Hepatocyte (in vitro differentiated cells): Measurements from ENCODE around the gene ABCB8. TPM values are rescaled to one million over a fixed set of nuclear protein-coding genes. Genes with fewer than 3 reads are reported as not detected.

Experiments
- DNase-seq: peaks from one replicate; pipeline ENCODE4 v3.0.0-alpha.2; 2016; ENCODE audit warnings: low spot score
- H2AFZ ChIP-seq: fragments of 200-600 bp; sonication (generic); 2 replicates; pipeline ENCODE4 v1.6.0; 2016; ENCODE audit warnings: antibody characterized with exemption, mild to moderate bottlenecking
- H3K27ac ChIP-seq: fragments of 200-600 bp; sonication (generic); 2 replicates; pipeline ENCODE4 v1.5.1; 2016; ENCODE audit warnings: mild to moderate bottlenecking
- H3K27me3 ChIP-seq: fragments of 200-600 bp; sonication (generic); 2 replicates; pipeline ENCODE4 v1.6.1; 2016
- H3K36me3 ChIP-seq: fragments of 200-600 bp; sonication (generic); replicated peaks from 2 replicates; pipeline ENCODE4 v1.5.1; 2016; ENCODE audit warnings: low read depth; ENCODE audit not compliant: insufficient read depth
- H3K4me1 ChIP-seq: fragments of 200-600 bp; sonication (generic); 2 replicates; pipeline ENCODE4 v1.5.1; 2016; ENCODE audit warnings: mild to moderate bottlenecking, moderate library complexity; ENCODE audit not compliant: insufficient read depth
- H3K4me2 ChIP-seq: fragments of 200-600 bp; sonication (generic); 2 replicates; pipeline ENCODE4 v1.6.0; 2016
- H3K4me3 ChIP-seq: fragments of 200-600 bp; sonication (generic); 2 replicates; pipeline ENCODE4 v1.5.1; 2016; ENCODE audit warnings: mild to moderate bottlenecking
- H3K79me2 ChIP-seq: fragments of 200-600 bp; sonication (generic); 2 replicates; pipeline ENCODE4 v1.6.0; 2017; ENCODE audit warnings: mild to moderate bottlenecking
- H3K9me2 ChIP-seq: fragments of 200-600 bp; sonication (generic); replicated peaks from 2 replicates; pipeline ENCODE4 v1.6.0; 2017; ENCODE audit warnings: mild to moderate bottlenecking; ENCODE audit not compliant: insufficient read depth
- H3K9me3 ChIP-seq: fragments of 200-600 bp; sonication (generic); 2 replicates; pipeline ENCODE4 v1.5.1; 2016; ENCODE audit warnings: low read depth, mild to moderate bottlenecking
- H4K20me1 ChIP-seq: fragments of 200-600 bp; sonication (generic); 2 replicates; pipeline ENCODE4 v1.6.0; 2016; ENCODE audit warnings: mild to moderate bottlenecking; ENCODE audit not compliant: insufficient read depth, poor library complexity, severe bottlenecking
- CTCF ChIP-seq: fragments of 200-600 bp; sonication (generic); IDR thresholded peaks from 2 replicates; pipeline ENCODE4 v1.5.1; 2016; ENCODE audit warnings: antibody characterized with exemption, mild to moderate bottlenecking; ENCODE audit not compliant: poor library complexity
- EZH2 ChIP-seq: fragments of 200-600 bp; sonication (generic); IDR thresholded peaks from 2 replicates; pipeline ENCODE4 v1.6.1; 2016; ENCODE audit warnings: antibody characterized with exemption, mild to moderate bottlenecking, borderline replicate concordance
- EZH2phosphoT487 ChIP-seq: fragments of 200-600 bp; sonication (generic); IDR thresholded peaks from one replicate; pipeline ENCODE4 v1.6.1; 2018; ENCODE audit warnings: antibody characterized with exemption, mild to moderate bottlenecking, low read depth, moderate library complexity; ENCODE audit not compliant: unreplicated experiment, severe bottlenecking
- whole genome bisulfite sequencing: methylation state at CpG from one replicate; pipeline ENCODE4 v1.1.6; 2016; ENCODE audit warnings: low lambda C conversion rate; ENCODE audit errors: missing lambda C conversion rate; 5-methylcytosine and 5-hydroxymethylcytosine counted together
- polyA plus RNA-seq: library from polyadenylated mRNA; unstranded; fragments of >200 nt; fragmentation: Nextera tagmentation; extraction: Ambion mirVana; gene quantifications from 2 replicates; pipeline ENCODE4 v1.2.1, GENCODE V29; 2016
- total RNA-seq: library from RNA; depleted of rRNA; stranded (reverse); fragments of >200 nt; gene quantifications from 2 replicates; pipeline ENCODE4 v1.2.3, GENCODE V29; 2014

ABCB8 gene
- total and polyA plus RNA-seq, 2 experiments from 2014 or later, result 24.4 to 32.6 TPM

GRCh38 chr7:151086802-151087244 is 58.6 kb downstream of the ABCB8 start:
- WGBS, result 1% methylated on average over 34 of the region's 56 CpGs
- H3K79me2 ChIP-seq, result peaks cover 64% of the 10 kb centered on the region
- H4K20me1 ChIP-seq, result peaks cover 39% of the 10 kb centered on the region
- no peak for TF ChIP-seq EZH2
- no peak for TF ChIP-seq EZH2phosphoT487
- no peak for TF ChIP-seq CTCF
- peak overlapping the region; percentile 95 for H3K4me3 ChIP-seq
- H3K9me3 ChIP-seq, result no peaks in the 10 kb centered on the region
- peak overlapping the region; percentile 66 for H2AFZ ChIP-seq
- no peaks in the 10 kb centered on the region for H3K27me3 ChIP-seq
- H3K4me1 ChIP-seq, result peaks cover 52% of the 10 kb centered on the region
- no peaks in the 10 kb centered on the region for H3K36me3 ChIP-seq
- peak overlapping the region; percentile 100 for H3K4me2 ChIP-seq
- peak overlapping the region; percentile 83 for H3K27ac ChIP-seq
- DNase-seq, result peak; percentile 55
- H3K9me2 ChIP-seq, result no peaks in the 10 kb centered on the region

- no peaks in the 10 kb centered on the region for H3K27me3 ChIP-seq
- TF ChIP-seq EZH2phosphoT487, result no peak
- TF ChIP-seq EZH2, result no peak
- TF ChIP-seq CTCF, result peak; percentile 38
- DNase-seq, result peak; percentile 84
- H3K27ac ChIP-seq, result peak overlapping the region; percentile 83
- 3% methylated on average over 52 of the region's 70 CpGs for WGBS
- peak overlapping the region; percentile 100 for H3K4me2 ChIP-seq
- H4K20me1 ChIP-seq, result peaks cover 45% of the 10 kb centered on the region
- peak overlapping the region; percentile 66 for H2AFZ ChIP-seq
- peak overlapping the region; percentile 95 for H3K4me3 ChIP-seq
- H3K9me2 ChIP-seq, result no peaks in the 10 kb centered on the region
- peaks cover 46% of the 10 kb centered on the region for H3K4me1 ChIP-seq
- no peaks in the 10 kb centered on the region for H3K9me3 ChIP-seq
- H3K36me3 ChIP-seq, result no peaks in the 10 kb centered on the region
- peaks cover 64% of the 10 kb centered on the region for H3K79me2 ChIP-seq
These were observed 59.2 kb downstream of the ABCB8 start for GRCh38 chr7:151087245-151088018.

GRCh38 chr7:151088019-151088855 is 60.0 kb downstream of the ABCB8 start:
- no peaks in the 10 kb centered on the region for H3K9me2 ChIP-seq
- H3K4me2 ChIP-seq, result peak overlapping the region; percentile 100
- H3K4me3 ChIP-seq, result peak overlapping the region; percentile 95
- H2AFZ ChIP-seq, result no peak overlapping the region
- H3K4me1 ChIP-seq, result peaks cover 43% of the 10 kb centered on the region
- H3K79me2 ChIP-seq, result peaks cover 65% of the 10 kb centered on the region
- WGBS, result 46% methylated on average over 16 of the region's 16 CpGs
- peaks cover 52% of the 10 kb centered on the region for H4K20me1 ChIP-seq
- no peaks in the 10 kb centered on the region for H3K36me3 ChIP-seq
- no peak for DNase-seq
- H3K27me3 ChIP-seq, result no peaks in the 10 kb centered on the region
- peak overlapping the region; percentile 83 for H3K27ac ChIP-seq
- TF ChIP-seq EZH2, result no peak
- no peak for TF ChIP-seq EZH2phosphoT487
- no peak for TF ChIP-seq CTCF
- no peaks in the 10 kb centered on the region for H3K9me3 ChIP-seq
